ENCODE data around the gene CHST14.
A peak's percentile ranks its signal among the peaks of the same experiment; 100 is the strongest.

Gene CHST14

DNA sequence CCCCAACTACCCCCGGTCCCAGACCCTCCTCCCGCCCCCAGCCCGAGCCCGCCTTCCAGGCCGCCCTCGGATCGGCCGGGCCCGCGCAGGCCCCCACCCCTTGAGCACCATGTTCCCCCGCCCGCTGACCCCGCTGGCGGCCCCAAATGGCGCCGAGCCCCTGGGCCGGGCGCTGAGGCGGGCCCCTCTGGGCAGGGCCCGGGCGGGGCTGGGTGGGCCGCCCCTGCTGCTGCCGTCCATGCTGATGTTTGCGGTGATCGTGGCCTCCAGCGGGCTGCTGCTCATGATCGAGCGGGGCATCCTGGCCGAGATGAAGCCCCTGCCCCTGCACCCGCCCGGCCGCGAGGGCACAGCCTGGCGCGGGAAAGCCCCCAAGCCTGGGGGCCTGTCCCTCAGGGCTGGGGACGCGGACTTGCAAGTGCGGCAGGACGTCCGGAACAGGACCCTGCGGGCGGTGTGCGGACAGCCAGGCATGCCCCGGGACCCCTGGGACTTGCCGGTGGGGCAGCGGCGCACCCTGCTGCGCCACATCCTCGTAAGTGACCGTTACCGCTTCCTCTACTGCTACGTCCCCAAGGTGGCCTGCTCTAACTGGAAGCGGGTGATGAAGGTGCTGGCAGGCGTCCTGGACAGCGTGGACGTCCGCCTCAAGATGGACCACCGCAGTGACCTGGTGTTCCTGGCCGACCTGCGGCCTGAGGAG is 472 bp downstream of the CHST14 start:
- TF ChIP-seq, protein P1, sequence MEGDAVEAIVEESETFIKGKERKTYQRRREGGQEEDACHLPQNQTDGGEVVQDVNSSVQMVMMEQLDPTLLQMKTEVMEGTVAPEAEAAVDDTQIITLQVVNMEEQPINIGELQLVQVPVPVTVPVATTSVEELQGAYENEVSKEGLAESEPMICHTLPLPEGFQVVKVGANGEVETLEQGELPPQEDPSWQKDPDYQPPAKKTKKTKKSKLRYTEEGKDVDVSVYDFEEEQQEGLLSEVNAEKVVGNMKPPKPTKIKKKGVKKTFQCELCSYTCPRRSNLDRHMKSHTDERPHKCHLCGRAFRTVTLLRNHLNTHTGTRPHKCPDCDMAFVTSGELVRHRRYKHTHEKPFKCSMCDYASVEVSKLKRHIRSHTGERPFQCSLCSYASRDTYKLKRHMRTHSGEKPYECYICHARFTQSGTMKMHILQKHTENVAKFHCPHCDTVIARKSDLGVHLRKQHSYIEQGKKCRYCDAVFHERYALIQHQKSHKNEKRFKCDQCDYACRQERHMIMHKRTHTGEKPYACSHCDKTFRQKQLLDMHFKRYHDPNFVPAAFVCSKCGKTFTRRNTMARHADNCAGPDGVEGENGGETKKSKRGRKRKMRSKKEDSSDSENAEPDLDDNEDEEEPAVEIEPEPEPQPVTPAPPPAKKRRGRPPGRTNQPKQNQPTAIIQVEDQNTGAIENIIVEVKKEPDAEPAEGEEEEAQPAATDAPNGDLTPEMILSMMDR (IDR thresholded peaks at IDR 0.05; ENCODE audit: extremely low read depth, missing control alignments): no peak
- DNase-seq (ENCODE audit: low spot score): peak; percentile 59

DNA sequence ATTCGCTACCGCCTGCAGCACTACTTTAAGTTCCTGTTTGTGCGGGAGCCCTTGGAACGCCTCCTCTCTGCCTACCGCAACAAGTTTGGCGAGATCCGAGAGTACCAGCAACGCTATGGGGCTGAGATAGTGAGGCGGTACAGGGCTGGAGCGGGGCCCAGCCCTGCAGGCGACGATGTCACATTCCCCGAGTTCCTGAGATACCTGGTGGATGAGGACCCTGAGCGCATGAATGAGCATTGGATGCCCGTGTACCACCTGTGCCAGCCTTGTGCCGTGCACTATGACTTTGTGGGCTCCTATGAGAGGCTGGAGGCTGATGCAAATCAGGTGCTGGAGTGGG is 995 bp downstream of the CHST14 start:
- DNase-seq (ENCODE audit: low spot score): no peak
- TF ChIP-seq, protein P1 (IDR thresholded peaks at IDR 0.05; ENCODE audit: extremely low read depth, missing control alignments): no peak

DNA sequence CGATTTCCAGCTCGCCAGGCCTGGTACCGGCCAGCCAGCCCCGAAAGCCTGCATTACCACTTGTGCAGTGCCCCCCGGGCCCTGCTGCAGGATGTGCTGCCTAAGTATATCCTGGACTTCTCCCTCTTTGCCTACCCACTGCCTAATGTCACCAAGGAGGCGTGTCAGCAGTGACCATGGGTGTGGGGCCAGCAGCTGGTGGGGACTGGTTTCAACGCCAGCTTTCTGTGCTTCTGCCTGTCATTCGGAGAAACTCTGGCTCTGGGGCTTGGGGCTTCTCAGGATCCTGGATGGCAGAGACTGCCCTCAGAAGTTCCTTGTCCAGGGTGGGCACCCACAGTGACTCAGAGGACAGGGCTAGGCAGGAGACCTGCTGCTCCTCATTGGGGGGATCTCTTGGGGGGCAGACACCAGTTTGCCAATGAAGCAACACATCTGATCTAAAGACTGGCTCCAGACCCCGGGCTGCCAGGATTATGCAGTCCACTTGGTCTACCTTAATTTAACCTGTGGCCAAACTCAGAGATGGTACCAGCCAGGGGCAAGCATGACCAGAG is 1.5 kb downstream of the CHST14 start:
- TF ChIP-seq, protein P1 (IDR thresholded peaks at IDR 0.05; ENCODE audit: extremely low read depth, missing control alignments): no peak
- peak; percentile 10 for DNase-seq (ENCODE audit: low spot score)

DNA sequence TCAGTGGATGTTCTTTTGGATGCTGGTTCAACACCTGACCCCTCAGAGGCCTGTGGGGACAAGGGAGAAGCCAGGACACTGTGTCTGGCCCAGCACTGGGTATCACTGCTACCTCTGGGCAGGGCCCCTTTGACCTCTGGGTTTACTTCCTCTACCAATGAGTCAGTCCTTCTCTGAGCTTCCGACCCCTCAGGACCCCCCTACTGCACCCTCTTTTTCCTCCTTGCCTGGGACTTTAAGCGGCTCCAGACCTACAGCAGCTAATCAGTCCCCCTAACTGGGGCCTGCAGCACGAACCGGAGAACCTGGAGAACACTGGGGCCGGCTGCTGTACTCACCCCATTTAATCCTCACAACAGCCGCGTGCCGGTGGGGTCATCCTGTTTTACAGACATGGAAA is 3.8 kb downstream of the CHST14 start:
- DNase-seq (ENCODE audit: low spot score): no peak
- TF ChIP-seq, protein P1 (IDR thresholded peaks at IDR 0.05; ENCODE audit: extremely low read depth, missing control alignments): no peak

DNA sequence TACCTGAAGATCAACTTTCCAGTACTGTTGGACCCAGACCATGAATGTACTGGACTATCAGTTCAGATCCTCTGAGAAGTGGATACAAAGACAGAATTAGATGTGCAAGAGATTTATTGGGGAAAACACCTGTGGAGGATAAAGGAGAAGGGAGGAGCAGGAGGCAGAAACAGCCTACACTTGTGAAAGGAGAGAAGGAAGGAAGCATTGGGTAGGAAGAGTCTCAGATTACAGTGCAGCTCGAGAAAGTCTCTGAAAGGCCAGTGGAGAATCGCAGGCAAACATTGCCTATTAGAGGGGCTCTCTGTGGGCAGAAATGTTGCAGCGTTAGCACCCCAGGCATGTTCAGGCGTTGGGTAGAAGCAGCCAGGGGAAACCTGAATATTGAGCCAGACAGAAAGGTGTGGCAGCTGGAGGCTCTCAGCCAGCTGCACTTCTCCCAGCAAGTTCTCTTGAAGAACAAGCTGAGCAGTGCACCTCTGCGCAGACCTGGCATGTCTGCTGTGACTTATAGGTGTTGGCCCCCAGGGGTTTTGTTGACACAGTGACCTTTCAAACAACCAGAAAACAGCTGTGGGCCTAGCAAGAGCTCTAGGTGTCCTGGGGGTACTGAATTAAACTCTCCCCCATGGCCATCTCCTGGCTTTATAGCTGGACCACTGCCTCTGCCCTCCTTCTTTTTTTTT is 7.0 kb downstream of the CHST14 start:
- TF ChIP-seq, protein P1 (IDR thresholded peaks at IDR 0.05; ENCODE audit: extremely low read depth, missing control alignments): no peak
- no peak for DNase-seq (ENCODE audit: low spot score)

DNA sequence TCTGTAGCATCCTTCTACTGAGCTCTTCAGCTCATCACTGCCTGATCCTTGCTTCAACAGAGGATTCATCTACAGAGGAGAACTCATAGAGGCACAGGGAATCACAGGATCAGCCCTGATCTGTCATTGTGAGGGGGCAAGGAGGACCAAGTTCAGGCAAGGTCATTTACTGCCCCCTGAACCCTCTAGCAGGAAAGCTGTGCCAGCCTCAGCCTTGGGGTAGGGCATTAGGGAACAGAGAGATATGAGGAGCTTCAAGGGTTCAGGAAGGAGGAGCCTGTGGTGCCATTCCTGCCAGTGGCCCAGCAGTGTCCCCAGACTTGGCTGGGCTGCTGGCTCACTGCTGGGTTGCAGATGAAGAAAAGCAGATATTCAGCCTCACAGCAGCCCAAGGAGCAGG is 8.2 kb downstream of the CHST14 start:
- TF ChIP-seq, protein P1 (IDR thresholded peaks at IDR 0.05; ENCODE audit: extremely low read depth, missing control alignments): no peak
- no peak for DNase-seq (ENCODE audit: low spot score)

DNA sequence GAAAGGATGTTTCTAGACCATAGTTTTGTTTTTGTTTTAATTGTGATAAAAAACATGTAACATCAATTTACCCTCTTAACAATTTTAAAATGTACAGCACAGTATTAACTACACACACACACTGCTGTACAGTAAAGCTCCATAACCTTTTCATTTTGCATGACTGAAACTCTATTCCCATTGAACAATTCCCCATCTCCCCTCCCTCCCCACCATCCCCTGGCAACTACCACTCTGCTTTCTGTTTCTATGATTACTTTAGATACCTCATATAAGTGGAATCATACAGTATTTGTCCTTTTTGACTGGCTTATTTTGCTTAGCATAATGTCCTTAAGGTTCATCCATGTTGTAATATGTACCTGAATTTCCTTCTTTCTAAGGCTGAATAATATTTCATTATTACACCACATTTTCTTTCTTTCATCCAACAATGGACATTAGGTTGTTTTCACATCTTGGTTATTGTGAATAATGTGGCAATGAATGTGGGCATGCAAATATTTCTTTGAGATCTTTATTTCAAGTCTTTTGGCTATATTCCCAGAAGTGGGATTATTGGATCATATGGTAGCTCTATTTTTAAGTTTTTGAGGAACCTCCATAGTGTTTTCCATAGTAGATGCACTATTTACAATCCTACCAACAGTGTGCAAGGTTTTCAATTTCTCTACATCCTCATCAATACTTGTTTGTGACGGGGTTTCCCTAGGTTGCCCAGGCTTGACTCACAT is 10.7 kb downstream of the CHST14 start:
- DNase-seq (ENCODE audit: low spot score): no peak
- TF ChIP-seq, protein P1 (IDR thresholded peaks at IDR 0.05; ENCODE audit: extremely low read depth, missing control alignments): no peak

Measured in GM20000 (cell line).